HG03354 (cell line): Measurements from ENCODE around the gene METTL23.

ENCODE experiments used
- ATAC-seq: cut with Tn5 transposase; IDR thresholded peaks from one replicate; pipeline ENCODE4 v1.9.1; 2021; ENCODE audit warnings: mild to moderate bottlenecking; ENCODE audit not compliant: unreplicated experiment, poor library complexity, severe bottlenecking

Gene METTL23

GRCh38 chr17:76748657-76749056 lies 22.0 kb downstream of the METTL23 start:
- ATAC-seq: no peak

GRCh38 chr17:76751416-76751993 lies 24.9 kb downstream of the METTL23 start:
- no peak for ATAC-seq

GRCh38 chr17:76752006-76752405 lies 25.4 kb downstream of the METTL23 start:
- ATAC-seq: no peak

GRCh38 chr17:76753061-76753961 lies 26.7 kb downstream of the METTL23 start:
- ATAC-seq: no peak

GRCh38 chr17:76755285-76755684 lies 28.6 kb downstream of the METTL23 start:
- no peak for ATAC-seq

- ATAC-seq: no peak
Observed at GRCh38 chr17:76757256-76757655, 30.6 kb downstream of the METTL23 start.

- ATAC-seq: no peak
Observed at GRCh38 chr17:76758570-76758969, 31.9 kb downstream of the METTL23 start.

- ATAC-seq: no peak
Observed at GRCh38 chr17:76772842-76773525, 46.3 kb downstream of the METTL23 start.

GRCh38 chr17:76775021-76775600 lies 48.5 kb downstream of the METTL23 start:
- no peak for ATAC-seq

- ATAC-seq: no peak
Observed at GRCh38 chr17:76781056-76781982, 54.7 kb downstream of the METTL23 start.

- no peak for ATAC-seq
Observed at GRCh38 chr17:76783146-76783545, 56.5 kb downstream of the METTL23 start.
